Left ventricle myocardium inferior (tissue), 1 donor: ENCODE measurements around the gene AMT. TPM values are rescaled to one million over a fixed set of nuclear protein-coding genes. Genes with fewer than 3 reads are reported as not detected.
A peak's percentile ranks its signal among the peaks of the same experiment; 100 is the strongest.
"Not testable (repeated sequence)": the region's sequence is repeated elsewhere in the genome, so short reads cannot be mapped to it uniquely, and the experiment has no call there.

ENCODE experiments used
- DNase-seq: peaks from one replicate; pipeline ENCODE4 v3.0.0-alpha.2; 2020
- H3K27ac ChIP-seq: fragments of 200-600 bp; replicated peaks from 2 replicates; pipeline ENCODE4 v1.8.0; 2021
- H3K27me3 ChIP-seq: fragments of 200-600 bp; 2 replicates; pipeline ENCODE4 v1.8.0; 2021; ENCODE audit warnings: low read depth
- H3K36me3 ChIP-seq: fragments of 200-600 bp; 2 replicates; pipeline ENCODE4 v1.8.0; 2021
- H3K4me1 ChIP-seq: fragments of 200-600 bp; 2 replicates; pipeline ENCODE4 v1.8.0; 2021
- H3K4me3 ChIP-seq: fragments of 200-600 bp; 2 replicates; pipeline ENCODE4 v1.8.0; 2021; ENCODE audit warnings: mild to moderate bottlenecking, moderate library complexity
- H3K9me3 ChIP-seq: fragments of 200-600 bp; replicated peaks from 2 replicates; pipeline ENCODE4 v1.8.0; 2021
- intact Hi-C: fragments of 100-400 bp; cut with micrococcal nuclease; formaldehyde crosslinking; loops from one replicate; pipeline ENCODE4 v1.11.0; 2022
- total RNA-seq: library from RNA; stranded (reverse); fragmentation: NEBNext Ultra II Directional; extraction: Animal tissue kit (Norgen Biotek cat#: 25700); gene quantifications from one replicate; pipeline ENCODE4 v1.2.1, GENCODE V29; 2021
- TF ChIP-seq, protein P1 (sequence below): fragments of 200-600 bp; IDR thresholded peaks from 2 replicates; pipeline ENCODE4 v1.8.0; 2021; ENCODE audit warnings: antibody characterized with exemption, mild to moderate bottlenecking, borderline replicate concordance
- donor health status: DM: no; HTN: yes; CAD: no; lungs with severe emphysema.

AMT gene
- total RNA-seq, 1 donor from 2014 or later = 29.0 TPM

DNA sequence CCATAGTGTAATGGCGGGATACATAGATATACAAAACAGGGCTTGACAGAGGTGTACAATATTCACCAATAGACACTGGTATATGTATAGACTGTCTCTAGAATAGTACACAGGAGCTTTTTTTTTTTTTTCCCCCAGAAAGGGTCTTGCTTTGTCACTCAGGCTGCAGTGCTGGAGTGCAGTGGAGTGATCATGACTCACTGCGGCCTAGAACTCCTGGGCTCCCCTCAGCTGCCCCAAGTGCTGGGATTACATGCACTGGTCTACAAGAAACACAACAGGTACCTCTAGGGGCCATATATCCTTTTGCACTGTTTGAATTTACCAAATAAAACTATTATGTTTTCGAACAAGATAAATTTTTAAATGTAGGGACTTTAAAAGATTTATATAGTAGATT lies 22.8 kb downstream of the AMT start:
- TF ChIP-seq, protein P1, sequence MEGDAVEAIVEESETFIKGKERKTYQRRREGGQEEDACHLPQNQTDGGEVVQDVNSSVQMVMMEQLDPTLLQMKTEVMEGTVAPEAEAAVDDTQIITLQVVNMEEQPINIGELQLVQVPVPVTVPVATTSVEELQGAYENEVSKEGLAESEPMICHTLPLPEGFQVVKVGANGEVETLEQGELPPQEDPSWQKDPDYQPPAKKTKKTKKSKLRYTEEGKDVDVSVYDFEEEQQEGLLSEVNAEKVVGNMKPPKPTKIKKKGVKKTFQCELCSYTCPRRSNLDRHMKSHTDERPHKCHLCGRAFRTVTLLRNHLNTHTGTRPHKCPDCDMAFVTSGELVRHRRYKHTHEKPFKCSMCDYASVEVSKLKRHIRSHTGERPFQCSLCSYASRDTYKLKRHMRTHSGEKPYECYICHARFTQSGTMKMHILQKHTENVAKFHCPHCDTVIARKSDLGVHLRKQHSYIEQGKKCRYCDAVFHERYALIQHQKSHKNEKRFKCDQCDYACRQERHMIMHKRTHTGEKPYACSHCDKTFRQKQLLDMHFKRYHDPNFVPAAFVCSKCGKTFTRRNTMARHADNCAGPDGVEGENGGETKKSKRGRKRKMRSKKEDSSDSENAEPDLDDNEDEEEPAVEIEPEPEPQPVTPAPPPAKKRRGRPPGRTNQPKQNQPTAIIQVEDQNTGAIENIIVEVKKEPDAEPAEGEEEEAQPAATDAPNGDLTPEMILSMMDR = no peak
- H3K27ac ChIP-seq = no peak overlapping the region
- intact Hi-C loops = no loop called here
- H3K9me3 ChIP-seq = no peaks in the 10 kb centered on the region
- peaks cover 24% of the 10 kb centered on the region for H3K36me3 ChIP-seq
- no peak for DNase-seq
- no peak overlapping the region for H3K4me3 ChIP-seq
- peaks cover 96% of the 10 kb centered on the region for H3K4me1 ChIP-seq
- no peaks in the 10 kb centered on the region for H3K27me3 ChIP-seq

GRCh38 chr3:49397470-49397869 lies 24.8 kb downstream of the AMT start:
- H3K9me3 ChIP-seq = no peaks in the 10 kb centered on the region
- intact Hi-C loops = no loop called here
- TF ChIP-seq, protein P1 = no peak
- DNase-seq = no peak
- H3K27me3 ChIP-seq = no peaks in the 10 kb centered on the region
- H3K4me1 ChIP-seq = peaks cover 96% of the 10 kb centered on the region
- H3K27ac ChIP-seq = peak overlapping the region; percentile 81
- H3K36me3 ChIP-seq = peaks cover 14% of the 10 kb centered on the region
- peak overlapping the region; percentile 27 for H3K4me3 ChIP-seq

DNA sequence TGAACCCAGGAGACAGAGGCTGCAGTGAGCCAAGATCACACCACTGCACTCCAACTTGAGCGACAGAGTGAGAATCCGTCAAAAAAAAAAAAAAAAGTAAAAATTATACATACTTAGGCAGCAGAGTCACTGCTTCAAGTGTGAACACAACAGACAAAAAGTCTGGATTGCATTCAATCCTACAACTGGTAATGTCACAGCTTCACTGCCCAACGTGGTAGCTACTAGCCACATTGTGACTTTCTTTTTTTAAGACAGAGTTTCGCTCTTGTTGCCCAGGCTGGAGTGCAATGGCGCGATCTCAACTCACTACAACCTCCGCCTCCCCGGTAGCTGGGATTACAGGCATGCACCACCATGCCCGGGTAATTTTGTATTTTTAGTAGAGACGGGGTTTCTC lies 31.0 kb downstream of the AMT start:
- intact Hi-C loops, H3K4me3 ChIP-seq, DNase-seq, H3K9me3 ChIP-seq, H3K27ac ChIP-seq, H3K27me3 ChIP-seq, H3K36me3 ChIP-seq: not testable (repeated sequence)
- peaks cover 88% of the 10 kb centered on the region for H3K4me1 ChIP-seq

- Histone ChIP-seq H3K4me1 (peaks cover 86% of the 10 kb centered on the region), H3K27ac (no peak overlapping the region), H3K36me3 (no peaks in the 10 kb centered on the region), H3K27me3 (no peaks in the 10 kb centered on the region), H3K4me3 (no peak overlapping the region), H3K9me3 (no peaks in the 10 kb centered on the region)
- intact Hi-C loops = no loop called here
- TF ChIP-seq, protein P1 = no peak
- no peak for DNase-seq
These were observed 33.0 kb downstream of the AMT start for GRCh38 chr3:49389297-49389696.

GRCh38 chr3:49388289-49388820 lies 33.9 kb downstream of the AMT start:
- Histone ChIP-seq H3K4me1 (peaks cover 89% of the 10 kb centered on the region), H3K27me3 (no peaks in the 10 kb centered on the region), H3K27ac (no peak overlapping the region), H3K4me3 (no peak overlapping the region), H3K9me3 (no peaks in the 10 kb centered on the region), H3K36me3 (no peaks in the 10 kb centered on the region)
- DNase-seq = no peak
- intact Hi-C loops = no loop called here
- TF ChIP-seq, protein P1 = no peak

- Histone ChIP-seq H3K9me3 (no peaks in the 10 kb centered on the region), H3K36me3 (no peaks in the 10 kb centered on the region), H3K27ac (no peak overlapping the region), H3K4me3 (no peak overlapping the region), H3K4me1 (peaks cover 90% of the 10 kb centered on the region), H3K27me3 (no peaks in the 10 kb centered on the region)
- no peak for DNase-seq
- TF ChIP-seq, protein P1 = no peak
- intact Hi-C loops = no loop called here
These were observed 34.6 kb downstream of the AMT start for GRCh38 chr3:49387721-49388120.
